Stomach smooth muscle (tissue), 2 donors: ENCODE data around the gene TERB1.

Experiments used
- H3K27ac ChIP-seq: one replicate; pipeline ENCODE4 v1.7.0; 2013; ENCODE audit warnings: mild to moderate bottlenecking, low read length, inconsistent platforms
- H3K27me3 ChIP-seq, 2 donors: one replicate each; pipeline ENCODE4 v1.7.0; 2013; ENCODE audit warnings: low read length in 2 of 2; ENCODE audit not compliant: insufficient read depth in 2 of 2, control insufficient read depth in 1 of 2
- H3K36me3 ChIP-seq, 2 donors: one replicate each; pipeline ENCODE4 v1.7.0; 2013; ENCODE audit warnings: low read length in 2 of 2; ENCODE audit not compliant: control insufficient read depth in 2 of 2, insufficient read depth in 2 of 2
- H3K4me1 ChIP-seq: one replicate; pipeline ENCODE4 v1.7.0; 2013; ENCODE audit warnings: low read length; ENCODE audit not compliant: control insufficient read depth, insufficient read depth
- H3K4me3 ChIP-seq, 2 donors: one replicate each; pipeline ENCODE4 v1.7.0; 2013; ENCODE audit warnings: low read length in 2 of 2
- H3K9ac ChIP-seq, 2 donors: one replicate each; pipeline ENCODE4 v1.7.0; 2013; ENCODE audit warnings: low read length in 2 of 2, mild to moderate bottlenecking in 1 of 2
- H3K9me3 ChIP-seq, 2 donors: one replicate each; pipeline ENCODE4 v1.7.0; 2013; ENCODE audit warnings: low read length in 2 of 2; ENCODE audit not compliant: control insufficient read depth in 2 of 2
- donor health status: healthy.
- donor health status: Pancreatic carcinoma.

TERB1 gene

GRCh38 chr16:66750279-66751052, 50.9 kb downstream of the TERB1 start:
- Histone ChIP-seq H3K27me3 (no peaks in the 10 kb centered on the region), H3K27ac (peak overlapping the region; percentile 78), H3K4me1 (peaks cover 34% of the 10 kb centered on the region), H3K9me3 (no peaks in the 10 kb centered on the region), H3K4me3 (peak overlapping the region; percentile 95 to 97), H3K9ac (peak overlapping the region; percentile 89 to 96), H3K36me3 (peaks cover 8 to 23% of the 10 kb centered on the region in 2 donors)

GRCh38 chr16:66746682-66747081, 54.7 kb downstream of the TERB1 start:
- Histone ChIP-seq H3K27ac (peak overlapping the region; percentile 41), H3K4me1 (peaks cover 35% of the 10 kb centered on the region), H3K4me3 (no peak overlapping the region), H3K27me3 (no peaks in the 10 kb centered on the region), H3K9me3 (no peaks in the 10 kb centered on the region), H3K36me3 (peaks cover 15 to 29% of the 10 kb centered on the region in 2 donors), H3K9ac (no peak overlapping the region)

- H3K9ac ChIP-seq, result peak overlapping the region in 1 of 2 donors; percentile 13
- H3K27me3 ChIP-seq, result no peaks in the 10 kb centered on the region
- H3K9me3 ChIP-seq, result no peaks in the 10 kb centered on the region
- H3K36me3 ChIP-seq, result peaks cover 15 to 29% of the 10 kb centered on the region in 2 donors
- H3K27ac ChIP-seq, result no peak overlapping the region
- no peak overlapping the region for H3K4me3 ChIP-seq
- peaks cover 39% of the 10 kb centered on the region for H3K4me1 ChIP-seq
Observed at GRCh38 chr16:66746048-66746447, 55.3 kb downstream of the TERB1 start.

GRCh38 chr16:66741950-66742808, 59.2 kb downstream of the TERB1 start:
- H3K4me1 ChIP-seq, result peaks cover 39% of the 10 kb centered on the region
- peaks cover 20 to 28% of the 10 kb centered on the region in 2 donors for H3K36me3 ChIP-seq
- peak overlapping the region; percentile 88 for H3K27ac ChIP-seq

GRCh38 chr16:66741169-66741900, 60.0 kb downstream of the TERB1 start:
- H3K4me3 ChIP-seq, result peak overlapping the region in 1 of 2 donors; percentile 55
- no peaks in the 10 kb centered on the region for H3K9me3 ChIP-seq
- peak overlapping the region; percentile 58 to 71 for H3K9ac ChIP-seq
- H3K4me1 ChIP-seq, result peaks cover 32% of the 10 kb centered on the region
- peaks cover 21 to 29% of the 10 kb centered on the region in 2 donors for H3K36me3 ChIP-seq
- H3K27ac ChIP-seq, result peak overlapping the region; percentile 88
- no peaks in the 10 kb centered on the region for H3K27me3 ChIP-seq

More at GRCh38 chr16:66741950-66742808, 59.2 kb downstream of the TERB1 start:
- Histone ChIP-seq H3K9ac (peak overlapping the region; percentile 71 to 82), H3K9me3 (no peaks in the 10 kb centered on the region), H3K27me3 (no peaks in the 10 kb centered on the region), H3K4me3 (peak overlapping the region; percentile 35 to 55)

- peak overlapping the region; percentile 88 for H3K27ac ChIP-seq
- H3K27me3 ChIP-seq, result no peaks in the 10 kb centered on the region
- no peaks in the 10 kb centered on the region for H3K9me3 ChIP-seq
- no peak overlapping the region for H3K4me3 ChIP-seq
- peaks cover 29 to 32% of the 10 kb centered on the region in 2 donors for H3K36me3 ChIP-seq
- H3K4me1 ChIP-seq, result peaks cover 32% of the 10 kb centered on the region
- peak overlapping the region in 1 of 2 donors; percentile 50 for H3K9ac ChIP-seq
Observed at GRCh38 chr16:66740533-66740932, 60.9 kb downstream of the TERB1 start.

GRCh38 chr16:66740010-66740409, 61.4 kb downstream of the TERB1 start:
- H3K4me3 ChIP-seq, result no peak overlapping the region
- peaks cover 32% of the 10 kb centered on the region for H3K4me1 ChIP-seq
- H3K27me3 ChIP-seq, result no peaks in the 10 kb centered on the region
- peak overlapping the region; percentile 88 for H3K27ac ChIP-seq
- H3K9ac ChIP-seq, result no peak overlapping the region
- H3K9me3 ChIP-seq, result no peaks in the 10 kb centered on the region
- H3K36me3 ChIP-seq, result peaks cover 30 to 34% of the 10 kb centered on the region in 2 donors

- Histone ChIP-seq H3K4me3 (no peak overlapping the region), H3K9me3 (no peaks in the 10 kb centered on the region), H3K27me3 (no peaks in the 10 kb centered on the region), H3K36me3 (peaks cover 54 to 61% of the 10 kb centered on the region in 2 donors), H3K4me1 (peaks cover 17% of the 10 kb centered on the region), H3K27ac (no peak overlapping the region), H3K9ac (no peak overlapping the region)
Observed at GRCh38 chr16:66735891-66736290, 65.5 kb downstream of the TERB1 start.

GRCh38 chr16:66731101-66731500, 70.3 kb downstream of the TERB1 start:
- no peaks in the 10 kb centered on the region for H3K9me3 ChIP-seq
- no peak overlapping the region for H3K27ac ChIP-seq
- H3K4me1 ChIP-seq, result peaks cover 9% of the 10 kb centered on the region
- no peaks in the 10 kb centered on the region for H3K27me3 ChIP-seq
- H3K4me3 ChIP-seq, result no peak overlapping the region
- peaks cover 63 to 65% of the 10 kb centered on the region in 2 donors for H3K36me3 ChIP-seq
- no peak overlapping the region for H3K9ac ChIP-seq

- H3K36me3 ChIP-seq, result peaks cover 69 to 70% of the 10 kb centered on the region in 2 donors
- no peak overlapping the region for H3K27ac ChIP-seq
Observed at GRCh38 chr16:66728804-66729203, 72.6 kb downstream of the TERB1 start.

More at GRCh38 chr16:66728804-66729203, 72.6 kb downstream of the TERB1 start:
- H3K27me3 ChIP-seq, result no peaks in the 10 kb centered on the region
- H3K4me3 ChIP-seq, result no peak overlapping the region
- no peaks in the 10 kb centered on the region for H3K9me3 ChIP-seq
- H3K9ac ChIP-seq, result peak overlapping the region in 1 of 2 donors; percentile 21
- peaks cover 9% of the 10 kb centered on the region for H3K4me1 ChIP-seq
